ENCODE data around the gene ANKRD55.

DNA sequence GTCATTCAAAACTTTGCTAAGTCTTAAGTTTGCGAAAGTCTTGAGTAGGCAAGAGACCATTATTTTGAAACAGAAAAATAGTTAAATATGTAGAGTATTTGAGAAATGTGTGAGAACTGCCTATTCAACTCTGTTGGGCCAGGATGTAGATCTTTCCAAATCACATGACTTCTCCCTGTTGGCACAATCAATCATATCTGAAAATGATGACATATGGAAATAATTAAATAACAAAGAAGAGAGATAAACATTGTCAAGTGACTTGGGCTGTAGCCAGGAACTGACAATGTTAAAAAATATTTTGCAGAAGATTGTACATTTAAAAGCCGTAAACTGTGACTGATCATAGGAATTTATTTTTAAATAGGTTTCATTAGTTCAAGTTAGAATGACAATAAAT is 133.8 kb downstream of the ANKRD55 start:
- TF ChIP-seq CTCF (IDR thresholded peaks at IDR 0.05; ENCODE audit: control extremely low read depth in 1 of 3, insufficient read depth in 1 of 3, low read depth in 1 of 3, low read length in 3 of 3) (no peak), CHD2 (IDR thresholded peaks at IDR 0.05; ENCODE audit: low read length) (no peak)
